T1000 (cell line): Measurements from ENCODE around the gene ALOXE3.
"Not testable (repeated sequence)": the region's sequence is repeated elsewhere in the genome, so short reads cannot be mapped to it uniquely, and the experiment has no call there.

Experiments
- DNase-seq: peaks from one replicate; lab custom pipeline; 2025; ENCODE audit warnings: mixed read lengths; lab: John Stamatoyannopoulos, UW

Gene ALOXE3

DNA sequence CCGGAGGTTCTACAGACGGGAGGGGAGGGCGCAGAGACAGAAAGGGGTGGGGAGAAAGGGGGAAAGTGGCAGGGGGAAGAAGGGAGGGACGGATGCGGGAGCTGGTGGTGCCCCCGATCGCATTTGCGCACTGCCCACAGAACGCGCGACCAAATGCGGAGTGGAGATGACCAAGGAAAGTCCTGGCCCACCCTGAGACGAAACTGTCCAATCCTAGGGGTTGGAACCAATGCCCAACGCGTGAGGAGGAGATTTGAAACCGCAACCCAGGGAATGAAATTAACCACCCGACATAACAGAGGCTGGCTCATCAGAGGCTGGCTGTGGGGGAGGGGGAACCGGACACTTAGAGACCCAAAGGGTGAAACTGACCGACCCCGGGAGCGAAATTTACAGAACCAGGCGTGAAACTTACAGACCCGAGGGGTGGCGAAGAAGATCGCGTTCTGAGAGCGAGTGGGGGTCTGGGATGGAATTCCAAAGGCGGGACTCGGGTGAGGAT lies 4.2 kb upstream of the ALOXE3 start:
- DNase-seq, result no peak

DNA sequence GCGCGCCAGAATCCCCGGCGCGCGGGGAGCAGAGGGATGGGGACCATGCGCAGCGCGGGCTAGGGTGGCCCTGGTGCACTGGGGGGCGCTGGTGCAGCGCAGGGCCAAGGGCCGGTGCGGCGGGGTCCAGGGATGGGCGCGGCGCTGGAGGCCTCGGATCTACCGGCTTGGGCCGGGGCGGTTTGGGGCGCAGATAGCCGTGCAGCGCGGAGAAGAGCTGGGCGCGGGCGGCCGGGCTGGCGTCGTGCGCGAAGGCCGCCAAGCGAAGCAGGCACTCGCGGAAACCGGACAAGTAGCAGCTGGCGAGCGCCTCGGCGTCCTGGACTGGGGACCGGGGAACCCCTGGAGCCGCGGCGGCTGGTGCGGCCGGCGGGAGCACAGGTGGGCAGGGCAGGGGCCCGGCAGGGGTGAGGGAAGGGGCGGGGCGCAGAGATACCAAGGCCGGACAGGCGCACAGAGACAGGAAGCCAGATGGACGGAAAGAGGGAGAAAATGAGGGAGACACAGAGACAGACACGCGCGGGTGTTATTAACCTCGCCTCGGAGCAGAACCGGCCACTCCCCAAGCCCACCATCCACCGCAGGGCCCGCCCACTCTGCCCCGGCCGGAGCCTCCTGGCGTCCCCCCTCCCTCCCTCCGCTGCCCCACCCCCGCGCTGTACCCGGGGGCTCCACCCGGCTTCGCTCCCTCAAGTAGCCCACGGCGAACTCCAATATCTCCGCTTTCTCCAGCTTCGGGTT lies 3.5 kb upstream of the ALOXE3 start:
- DNase-seq, result peak; percentile 52

DNA sequence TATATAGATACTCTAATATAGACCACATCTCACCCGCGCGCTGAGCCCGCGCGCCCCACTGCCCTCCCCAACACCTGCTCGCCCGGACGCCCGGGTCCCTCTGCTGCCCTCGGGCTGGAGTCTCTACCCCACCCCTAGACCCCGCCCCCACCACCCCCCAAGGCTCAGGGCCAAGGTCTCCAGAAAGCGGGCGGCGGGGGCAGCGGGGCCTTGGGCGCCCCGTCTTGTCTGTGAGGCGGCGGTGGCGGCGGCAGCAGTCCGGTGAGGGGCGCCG lies 3.0 kb upstream of the ALOXE3 start:
- DNase-seq, result no peak

DNA sequence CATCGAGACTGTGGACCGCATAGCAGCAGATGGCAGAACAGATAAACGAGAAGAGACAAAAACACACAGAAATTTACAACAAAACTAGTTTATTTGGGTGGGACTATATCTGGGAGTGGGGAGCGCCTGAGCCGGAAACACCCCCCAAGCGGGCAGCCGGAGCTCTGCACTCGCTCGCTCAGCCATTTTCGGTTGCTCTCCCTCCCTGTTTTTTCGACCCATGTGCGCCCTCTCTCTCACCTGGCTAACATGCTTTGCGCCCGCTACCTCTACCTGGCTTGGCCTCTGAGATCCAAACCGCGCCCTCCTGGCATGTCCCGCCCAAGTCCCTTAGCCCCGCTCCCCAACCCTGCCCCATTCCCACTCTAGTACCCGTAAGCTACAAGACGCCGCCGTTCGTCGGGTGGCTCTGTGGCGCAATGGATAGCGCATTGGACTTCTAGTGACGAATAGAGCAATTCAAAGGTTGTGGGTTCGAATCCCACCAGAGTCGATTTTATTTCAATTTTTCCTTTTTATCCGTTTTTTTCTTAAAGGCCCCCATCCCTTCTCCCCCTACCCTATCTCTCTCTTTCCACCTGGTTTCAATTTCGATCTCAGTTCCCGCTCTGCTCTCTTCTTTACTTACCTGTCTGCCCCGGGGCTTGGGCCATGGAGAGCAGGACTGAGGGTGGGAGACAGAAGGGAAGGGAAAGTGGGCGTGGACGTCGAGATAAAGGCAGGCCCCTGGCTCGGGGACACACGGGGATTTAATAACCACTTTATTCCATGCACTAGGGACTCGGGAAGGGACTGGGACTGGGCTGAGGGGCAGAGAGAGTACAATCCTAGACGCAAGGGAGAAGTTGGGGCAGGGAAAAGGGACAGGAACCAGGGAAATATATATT lies 2.4 kb upstream of the ALOXE3 start:
- DNase-seq, result peak; percentile 62

DNA sequence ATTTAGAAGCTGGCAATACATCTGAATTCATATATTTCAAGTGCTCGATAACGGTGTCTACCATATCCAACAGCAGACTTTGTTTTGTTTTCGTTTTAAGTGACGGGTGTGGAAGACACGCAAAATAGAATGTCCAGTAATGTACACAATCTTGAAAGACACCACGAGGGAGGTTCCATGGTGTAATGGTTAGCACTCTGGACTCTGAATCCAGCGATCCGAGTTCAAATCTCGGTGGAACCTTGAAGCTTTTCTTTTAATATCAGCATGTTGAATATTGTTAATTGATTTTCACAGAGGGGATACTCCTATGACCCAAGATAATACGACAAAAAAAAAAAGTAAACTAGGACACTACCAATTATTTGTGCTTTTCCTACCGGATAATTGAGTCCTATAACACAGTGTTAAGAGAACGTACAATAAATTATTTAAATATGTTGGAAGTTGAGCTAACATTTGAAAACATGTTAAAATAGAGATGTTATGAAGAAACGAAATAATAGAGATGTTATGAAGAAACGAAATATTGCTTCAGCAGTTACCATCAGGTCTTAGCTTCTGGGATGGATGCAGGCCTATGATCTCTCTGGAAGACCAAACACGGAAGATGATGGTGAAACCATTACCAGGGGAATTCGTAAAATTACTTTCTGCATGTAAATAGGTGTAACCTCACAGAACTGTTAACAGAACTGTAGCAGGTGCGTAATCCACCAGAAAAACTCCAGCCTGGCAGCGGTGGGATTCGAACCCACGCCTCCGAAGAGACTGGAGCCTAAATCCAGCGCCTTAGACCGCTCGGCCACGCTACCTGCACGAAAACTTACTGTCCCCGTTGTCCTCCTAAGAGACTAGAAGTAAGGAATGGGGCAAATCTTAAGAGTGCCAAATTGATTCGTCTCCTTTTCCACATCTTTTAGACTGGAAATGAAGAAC lies 1.5 kb upstream of the ALOXE3 start:
- DNase-seq, result peak; percentile 85

DNA sequence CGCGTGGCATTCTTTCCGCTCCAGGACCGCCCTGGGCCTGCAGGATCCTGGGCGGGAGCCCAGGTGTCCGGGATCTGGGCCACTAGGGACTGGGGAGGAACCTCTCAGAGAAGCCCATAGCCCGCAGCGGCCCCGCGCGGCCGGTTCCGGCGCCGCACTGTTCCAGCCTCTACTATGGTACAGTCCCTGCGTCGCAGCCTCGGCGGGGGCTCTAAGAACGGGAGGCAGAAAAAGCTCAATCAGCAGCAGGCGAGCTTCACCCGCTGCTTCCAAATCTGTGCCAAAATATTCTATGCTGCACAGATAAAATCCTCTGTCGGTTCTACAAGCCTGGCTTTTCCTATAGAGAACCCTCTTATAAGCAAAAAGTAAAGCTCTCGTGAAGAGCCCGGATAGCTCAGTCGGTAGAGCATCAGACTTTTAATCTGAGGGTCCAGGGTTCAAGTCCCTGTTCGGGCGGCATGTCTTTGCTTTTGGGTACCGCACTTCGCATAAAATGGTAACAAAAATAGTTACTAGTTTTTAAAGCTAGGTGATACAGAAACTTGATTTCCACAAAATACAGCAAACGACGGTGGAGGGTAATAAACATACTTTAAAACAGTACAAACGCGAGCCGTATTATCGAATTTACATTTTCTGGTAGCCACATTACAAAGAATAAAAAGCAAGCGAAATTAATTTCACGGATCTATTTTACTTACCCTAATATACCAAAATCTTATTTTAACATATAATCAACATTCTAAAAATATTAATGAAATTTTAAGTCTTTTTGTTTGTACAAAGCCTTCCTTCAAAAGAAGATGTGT lies 661 bp upstream of the ALOXE3 start:
- peak; percentile 87 for DNase-seq

DNA sequence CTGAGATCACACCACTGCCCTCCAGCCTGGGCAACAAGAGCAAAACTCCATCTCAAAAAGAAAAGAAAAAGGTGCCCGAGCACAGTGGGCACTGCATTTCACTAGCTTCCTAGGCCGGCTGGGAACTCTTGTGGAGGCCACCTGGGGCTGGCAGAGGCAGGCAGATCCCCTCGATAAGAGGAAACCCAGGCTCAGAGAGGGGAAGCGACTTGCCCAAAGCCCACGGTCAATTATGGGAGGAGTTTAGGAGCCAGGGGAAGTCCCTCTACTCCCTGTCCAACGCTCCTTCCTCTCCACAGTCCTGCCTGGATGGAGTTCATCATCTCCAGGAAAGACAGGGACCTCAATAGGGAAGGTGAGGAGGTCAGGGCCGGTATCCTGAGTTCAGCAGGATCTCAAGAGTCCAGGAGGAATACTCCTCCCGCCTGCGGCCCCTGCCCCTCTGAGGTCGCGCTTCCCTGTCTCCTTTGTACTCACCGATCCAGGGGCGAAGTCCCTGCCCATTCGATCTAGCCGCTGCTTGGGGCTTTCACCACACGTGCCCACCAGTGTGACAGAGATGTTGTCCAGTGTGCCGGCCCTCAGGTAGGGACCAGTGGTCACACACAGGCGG lies 841 bp downstream of the ALOXE3 start:
- no peak for DNase-seq

DNA sequence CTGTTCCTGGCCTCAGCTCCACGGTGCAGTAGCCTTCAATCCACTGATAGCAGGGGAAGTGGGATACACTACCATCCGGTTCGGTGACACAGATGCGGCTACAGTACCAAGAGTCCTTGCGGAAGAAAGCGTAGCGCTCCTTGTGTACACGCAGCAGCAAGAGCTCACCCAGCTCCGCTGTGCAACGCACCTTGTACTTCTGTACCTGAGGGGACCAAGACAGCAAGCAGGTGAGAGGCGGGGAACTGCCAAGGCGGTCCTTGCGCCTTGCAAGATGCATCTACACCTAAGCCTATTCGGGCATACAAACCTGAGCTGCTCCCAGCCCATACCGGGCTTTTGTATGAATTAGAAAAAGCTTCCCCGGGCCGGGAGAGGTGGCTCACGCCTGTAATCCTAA lies 1.5 kb downstream of the ALOXE3 start:
- DNase-seq, result no peak

DNA sequence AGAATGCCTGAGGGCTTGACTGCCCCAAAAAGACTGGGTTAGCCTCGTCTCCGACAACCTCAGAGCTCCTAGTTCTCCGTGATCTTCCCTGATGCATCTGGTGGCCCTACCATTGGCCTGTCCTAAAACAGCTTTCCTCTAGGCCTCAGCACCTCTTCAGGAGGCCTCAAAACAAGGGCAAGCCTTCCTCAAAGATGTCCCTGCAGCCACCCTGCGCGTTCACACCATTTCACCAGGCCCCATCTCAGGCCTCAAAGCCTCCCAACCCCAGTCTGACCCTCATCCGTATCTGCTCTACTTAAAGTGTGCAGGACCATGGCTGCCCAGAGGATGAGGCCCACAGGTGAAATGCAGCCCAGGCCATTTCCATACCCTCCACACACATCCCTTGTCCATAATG lies 7.4 kb downstream of the ALOXE3 start:
- DNase-seq, result no peak

DNA sequence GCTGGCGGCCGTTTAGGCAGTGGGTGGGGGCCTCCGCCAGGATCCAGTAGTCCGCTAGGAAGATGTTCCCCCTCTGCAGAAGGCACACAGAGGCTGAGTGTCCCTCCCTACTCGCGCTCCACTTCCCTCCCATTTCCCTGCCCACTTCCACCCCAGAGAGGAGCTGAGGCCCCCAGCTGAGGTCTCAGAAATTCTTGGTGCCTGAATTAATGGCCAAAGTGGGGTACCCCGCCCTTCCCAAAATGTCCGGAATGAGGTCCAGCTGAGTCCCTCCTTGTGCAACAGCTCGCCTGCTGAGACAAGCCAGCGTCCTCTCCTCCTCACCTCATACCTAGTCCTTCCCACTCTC lies 7.9 kb downstream of the ALOXE3 start:
- no peak for DNase-seq

DNA sequence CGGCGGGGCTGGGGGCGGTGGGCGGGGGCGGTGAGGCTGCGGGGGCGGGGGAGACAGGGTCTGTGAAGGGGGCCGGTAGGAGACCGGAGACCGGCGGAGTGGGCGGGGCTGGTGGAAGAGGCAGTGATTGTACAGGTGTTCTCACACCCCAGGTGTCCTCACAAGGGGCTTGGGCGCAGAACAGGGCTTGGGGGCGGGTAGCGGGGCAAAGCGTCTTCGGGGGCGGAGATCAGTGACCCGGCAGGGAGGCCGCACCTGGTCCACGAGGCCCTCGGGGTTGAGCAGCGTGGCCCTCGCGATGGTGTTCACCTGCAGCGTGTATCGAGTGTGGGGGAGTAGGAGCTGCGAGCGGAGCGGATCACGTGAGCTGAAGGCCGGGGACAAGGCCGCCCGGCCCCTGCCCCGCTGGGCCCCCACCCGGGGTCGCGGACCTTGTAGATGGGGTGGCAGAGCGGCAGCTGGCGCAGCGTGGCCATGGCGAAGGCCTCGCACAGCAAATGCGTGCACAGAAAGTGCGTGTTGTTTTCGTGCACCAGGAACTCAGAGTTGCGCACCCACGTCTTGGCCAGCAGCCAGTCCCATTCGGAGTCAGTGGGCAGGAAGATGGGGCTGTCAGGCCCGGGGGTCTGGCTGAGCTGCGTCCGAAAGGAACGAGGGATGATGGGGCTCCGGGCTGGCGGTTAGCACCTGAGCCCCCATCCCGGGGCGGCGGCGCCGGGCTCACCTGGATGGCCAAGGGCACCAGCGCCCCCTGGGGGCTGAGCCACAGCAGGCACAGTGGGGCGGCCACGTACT lies 8.5 kb downstream of the ALOXE3 start:
- DNase-seq, result no peak

DNA sequence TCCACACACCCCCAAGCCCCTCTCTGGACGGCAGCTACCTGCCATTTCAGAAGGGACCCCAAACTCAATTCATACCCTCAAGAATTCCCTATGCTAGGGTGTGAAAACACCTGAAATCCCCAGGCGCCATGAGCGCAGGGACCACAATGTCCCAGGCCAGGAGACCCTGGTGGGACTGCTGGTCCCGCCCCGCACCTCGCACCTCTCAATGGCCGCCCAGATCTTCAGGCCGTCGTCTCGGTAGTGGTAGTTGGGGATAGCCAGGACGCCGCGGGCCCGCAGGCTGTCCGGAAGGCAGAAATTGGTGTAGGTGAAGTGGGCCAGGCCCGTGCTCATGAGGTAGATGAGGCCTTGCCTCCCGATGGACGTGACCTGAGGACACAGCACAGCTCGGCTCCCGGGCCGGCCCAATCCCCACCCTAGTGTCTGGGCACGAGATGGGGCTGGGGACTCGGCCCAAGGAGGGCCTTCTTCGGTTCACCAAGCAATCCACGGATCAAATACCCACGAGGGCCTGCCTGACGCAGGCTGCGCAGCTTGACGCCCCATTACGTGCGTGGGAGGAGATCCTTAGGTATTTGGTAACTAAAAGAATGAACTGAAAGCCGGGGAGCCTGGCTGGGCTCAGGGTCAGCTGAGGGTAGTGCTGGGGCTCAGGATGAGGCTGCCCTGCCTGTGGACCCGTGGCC lies 9.2 kb downstream of the ALOXE3 start:
- DNase-seq, result no peak

DNA sequence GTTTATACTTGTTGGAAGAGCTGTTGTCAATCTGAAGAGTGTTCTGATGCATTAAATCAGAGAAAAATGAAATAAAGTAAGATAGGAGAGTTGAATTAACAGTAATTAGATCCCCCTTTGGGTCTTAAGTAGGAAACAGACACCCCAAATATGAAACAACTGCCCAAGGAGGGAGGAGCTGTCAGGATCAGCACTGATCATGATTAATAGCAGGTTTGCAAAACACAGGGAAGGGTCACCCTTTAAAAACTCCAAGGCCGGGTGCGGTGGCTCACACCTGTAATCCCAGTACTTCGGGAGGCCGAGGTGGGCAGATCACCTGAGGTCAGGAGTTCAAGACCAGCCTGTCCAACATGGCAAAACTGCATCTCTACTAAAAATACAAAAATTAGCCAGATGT lies 11.3 kb downstream of the ALOXE3 start:
- not testable (repeated sequence) for DNase-seq

DNA sequence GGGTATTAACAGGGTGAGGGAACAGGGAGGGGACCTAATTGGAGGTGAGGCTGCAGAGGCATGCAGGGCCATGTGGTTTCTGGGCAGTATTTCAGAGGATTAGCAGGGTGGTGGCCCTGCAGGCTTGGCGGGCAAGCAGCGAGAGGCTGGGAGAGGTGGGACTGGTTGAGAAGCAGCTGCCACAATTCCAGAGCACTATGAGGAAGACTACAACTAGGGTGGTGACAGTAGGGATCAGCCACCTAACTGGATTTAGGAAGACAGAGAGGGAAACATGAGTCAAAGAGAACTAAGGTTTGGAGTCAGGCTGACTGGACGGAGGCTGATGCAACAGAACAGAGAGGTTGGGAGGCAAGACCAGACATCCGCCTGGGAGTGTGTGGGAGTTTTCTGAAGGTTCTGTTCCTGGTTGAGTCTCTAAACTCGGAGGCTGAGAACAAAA lies 12.3 kb downstream of the ALOXE3 start:
- DNase-seq, result no peak

DNA sequence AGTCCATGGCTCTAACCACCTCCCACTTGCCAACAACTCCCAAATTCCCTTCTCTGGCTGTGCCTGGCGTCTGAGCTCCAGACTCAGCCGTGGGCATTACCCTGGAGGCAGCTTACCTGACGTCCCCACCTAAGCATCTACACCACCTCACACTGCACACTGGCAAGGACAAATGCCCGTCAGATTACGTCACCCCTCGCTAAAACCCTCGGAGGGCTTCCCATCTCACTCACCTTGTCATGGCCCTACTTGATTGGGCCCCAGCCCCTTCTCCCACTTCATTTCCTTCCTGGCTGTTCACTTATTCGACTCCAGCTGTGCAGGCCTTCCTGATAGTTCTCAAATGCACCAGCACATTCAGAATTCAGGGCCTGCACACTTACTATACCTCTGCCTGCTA lies 13.4 kb downstream of the ALOXE3 start:
- no peak for DNase-seq

DNA sequence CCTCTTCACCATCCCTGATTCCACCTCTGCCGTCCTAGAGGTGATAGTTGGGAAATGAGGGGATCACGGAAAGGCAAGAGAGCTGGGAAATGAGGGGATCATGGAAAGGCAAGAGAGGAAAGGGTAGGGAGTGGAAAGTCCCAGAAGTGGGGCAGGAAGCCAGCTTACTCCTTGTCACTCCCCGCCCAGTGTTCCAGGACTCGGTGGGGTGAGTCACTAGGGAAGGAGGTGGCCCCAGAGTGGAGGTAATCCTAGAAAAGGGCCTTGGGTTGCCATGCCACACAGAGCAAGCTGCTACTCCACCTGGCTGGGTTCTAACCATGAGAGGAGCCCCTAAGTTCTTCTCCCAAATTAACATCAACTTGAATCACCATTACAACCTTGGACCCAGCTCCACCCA lies 14.8 kb downstream of the ALOXE3 start:
- no peak for DNase-seq

DNA sequence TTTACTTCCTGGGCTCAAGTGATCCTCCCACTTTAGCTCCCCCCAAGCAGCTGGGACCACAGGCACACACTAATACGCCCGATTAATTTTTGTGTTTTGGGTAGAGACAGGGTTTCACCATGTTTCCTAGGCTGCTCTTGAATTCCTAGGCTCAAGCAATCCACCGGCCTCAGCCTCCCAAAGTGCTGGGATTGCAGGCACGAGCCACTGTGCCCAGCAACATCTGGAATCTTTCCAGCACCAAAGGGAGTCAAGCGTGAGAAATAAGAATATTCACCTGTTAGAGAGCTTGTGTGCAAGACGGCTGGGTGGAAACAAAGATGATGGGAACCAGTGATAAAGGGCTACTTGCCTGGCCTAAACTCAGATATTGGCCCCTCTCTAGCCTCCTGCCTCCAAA lies 16.6 kb downstream of the ALOXE3 start:
- no peak for DNase-seq

DNA sequence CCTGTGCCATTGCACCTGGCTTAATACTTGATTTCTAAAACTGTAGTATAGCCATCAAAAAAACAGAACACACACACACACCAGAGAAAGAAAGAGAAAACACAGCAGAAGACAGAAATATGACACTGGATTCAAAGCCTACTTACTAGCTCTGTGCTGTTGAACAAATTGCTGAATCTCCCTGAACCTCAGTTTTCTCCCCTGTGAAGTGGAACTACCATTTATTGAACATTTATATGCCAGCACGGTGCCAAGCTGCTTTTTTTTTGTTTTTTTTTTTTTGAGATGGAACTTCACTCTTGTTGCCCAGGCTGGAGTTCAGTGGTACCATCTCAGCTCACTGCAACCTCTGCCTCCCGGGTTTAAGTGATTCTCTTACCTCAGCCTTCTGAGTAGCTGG lies 17.6 kb downstream of the ALOXE3 start:
- no peak for DNase-seq

DNA sequence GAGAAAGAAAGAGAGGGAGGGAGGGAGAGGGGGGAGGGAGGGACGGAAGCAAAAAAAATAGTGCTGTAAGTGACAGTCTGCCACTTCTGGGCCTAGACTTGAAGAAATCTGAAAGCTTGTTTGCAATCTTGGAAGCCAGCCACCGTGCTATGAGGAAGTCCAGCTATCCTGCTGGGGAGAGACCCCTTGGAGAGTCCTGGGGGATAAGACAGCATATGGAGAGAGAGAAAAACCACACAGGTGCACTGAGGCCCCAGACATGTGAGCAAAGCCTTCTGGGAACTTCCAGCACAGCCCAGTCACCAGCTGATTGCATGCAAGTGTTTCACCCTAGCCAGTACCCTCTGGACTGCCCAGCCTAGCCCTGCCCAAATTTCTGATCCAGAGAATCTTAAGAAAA lies 18.2 kb downstream of the ALOXE3 start:
- DNase-seq, result no peak

DNA sequence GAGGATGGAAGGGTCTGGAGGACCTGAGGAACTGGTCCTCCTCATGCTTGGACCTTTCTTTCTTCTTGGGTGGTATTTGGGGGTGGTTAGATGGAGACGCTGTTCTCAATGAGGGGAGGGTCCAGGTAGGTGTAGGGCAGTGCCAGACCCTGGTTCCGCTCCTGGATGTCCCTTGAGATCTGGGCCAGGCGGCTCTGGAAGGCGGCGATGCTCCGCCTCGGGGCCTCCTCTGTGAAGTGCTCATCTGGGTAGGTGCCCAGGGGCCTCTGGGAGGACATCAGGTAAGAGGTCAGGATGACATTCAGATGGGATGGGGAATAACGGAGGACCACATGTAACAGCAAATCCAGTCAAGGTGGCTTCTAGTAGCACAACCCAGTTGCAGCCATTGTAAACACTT lies 21.8 kb downstream of the ALOXE3 start:
- DNase-seq, result no peak
